Activated naive CD8-positive, alpha-beta T cell treated with anti-CD3 and anti-CD28 coated beads, Interleukin-2, amount 50 U/mL, for 24 hours (primary cell): ENCODE measurements around the gene ANKRD23.

Source experiments
- ATAC-seq: fragments of 150-1000 bp; cut with Tn5 transposase; one replicate; pipeline ENCODE4 v1.10.0; 2021
- DNase-seq: peaks from one replicate; pipeline ENCODE4 v3.0.0; 2021
- H3K27ac Mint-ChIP-seq: one replicate; pipeline ENCODE4 v1.8.0; 2021; ENCODE audit warnings: mild to moderate bottlenecking, mixed read lengths
- H3K27me3 Mint-ChIP-seq: one replicate; pipeline ENCODE4 v1.8.0; 2021; ENCODE audit warnings: mixed read lengths
- H3K36me3 Mint-ChIP-seq: one replicate; pipeline ENCODE4 v1.8.0; 2021; ENCODE audit warnings: low read depth, mixed read lengths
- H3K4me1 Mint-ChIP-seq: one replicate; pipeline ENCODE4 v1.8.0; 2021; ENCODE audit warnings: mixed read lengths
- H3K4me3 Mint-ChIP-seq: one replicate; pipeline ENCODE4 v1.8.0; 2021; ENCODE audit warnings: mild to moderate bottlenecking, moderate library complexity, mixed read lengths
- H3K9me3 Mint-ChIP-seq: one replicate; pipeline ENCODE4 v1.8.0; 2021; ENCODE audit warnings: mixed read lengths

The ANKRD23 gene

DNA sequence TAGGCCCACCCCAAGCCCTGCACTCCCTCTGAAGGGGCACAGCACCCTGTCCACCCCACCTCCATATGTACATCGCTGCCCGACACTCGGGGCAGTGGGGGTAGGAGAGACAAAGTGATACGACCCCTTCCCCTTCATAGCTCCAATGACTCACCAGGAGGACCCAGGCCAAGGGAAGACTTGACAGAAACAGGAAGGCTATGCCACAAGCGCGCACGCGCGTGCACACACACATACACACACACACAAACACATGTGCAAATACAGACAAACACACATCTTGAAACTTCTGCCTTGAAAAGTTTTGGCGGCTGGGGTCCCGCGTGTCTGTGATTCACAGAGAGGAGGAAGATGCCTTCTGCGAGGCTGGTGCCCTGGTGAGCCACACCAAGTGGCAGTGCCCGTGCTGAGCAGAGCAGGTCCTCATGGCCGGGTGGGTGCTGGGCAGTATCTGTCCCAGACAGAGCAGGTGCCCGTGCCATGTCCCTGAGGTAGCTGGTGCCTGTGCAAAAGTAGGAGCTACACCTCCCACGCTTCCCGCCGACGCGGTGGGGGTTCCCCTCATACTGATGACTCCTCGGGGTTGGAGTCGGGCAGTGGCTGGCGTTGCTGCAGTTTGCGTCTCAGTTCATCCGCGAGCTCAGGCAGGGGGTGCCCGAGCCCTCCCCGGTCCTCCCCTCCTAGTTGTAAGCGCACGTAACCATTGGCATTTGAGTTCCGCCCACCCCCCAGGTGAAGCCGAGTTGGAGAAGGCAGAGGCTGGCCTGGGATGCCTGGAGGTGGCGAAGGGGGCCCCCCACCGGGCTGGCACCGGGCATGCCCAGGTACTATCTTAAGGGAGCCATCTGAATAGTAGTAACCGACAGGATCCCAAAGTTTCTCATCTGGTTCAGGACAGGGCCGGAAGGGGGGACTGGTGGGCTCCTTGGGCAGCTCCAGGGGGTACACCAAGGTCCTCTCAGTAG lies 16.5 kb upstream of the ANKRD23 start:
- DNase-seq: peak; percentile 41
- H3K4me3 Mint-ChIP-seq: no peak overlapping the region
- H3K27me3 Mint-ChIP-seq: no peaks in the 10 kb centered on the region
- no peaks in the 10 kb centered on the region for H3K9me3 Mint-ChIP-seq
- no peak for ATAC-seq
- no peak overlapping the region for H3K27ac Mint-ChIP-seq
- H3K36me3 Mint-ChIP-seq: peaks cover 4% of the 10 kb centered on the region
- peaks cover 27% of the 10 kb centered on the region for H3K4me1 Mint-ChIP-seq

DNA sequence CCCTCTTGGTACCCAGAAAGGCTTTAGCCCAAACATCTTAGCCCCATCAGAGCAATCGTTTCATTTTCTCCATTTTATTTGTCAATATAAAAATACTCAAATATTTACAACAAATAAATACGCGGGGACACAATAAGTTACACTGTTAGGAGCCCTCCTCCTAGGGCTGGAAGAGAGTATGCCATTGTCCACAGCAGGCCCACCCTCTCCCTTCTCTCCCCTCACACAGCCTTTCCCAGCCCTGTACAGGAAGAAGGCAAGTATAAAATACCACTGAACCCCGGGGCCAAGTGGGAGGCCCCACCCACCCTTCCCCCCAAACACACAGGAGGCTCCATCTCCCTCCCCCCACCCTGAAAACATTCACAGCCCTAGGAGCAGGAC lies 15.9 kb upstream of the ANKRD23 start:
- peak overlapping the region; percentile 89 for H3K4me3 Mint-ChIP-seq
- DNase-seq (no peak), ATAC-seq (no peak)
- no peak overlapping the region for H3K27ac Mint-ChIP-seq
- peaks cover 31% of the 10 kb centered on the region for H3K4me1 Mint-ChIP-seq
- H3K36me3 Mint-ChIP-seq: peaks cover 4% of the 10 kb centered on the region
- H3K27me3 Mint-ChIP-seq: no peaks in the 10 kb centered on the region
- no peaks in the 10 kb centered on the region for H3K9me3 Mint-ChIP-seq

DNA sequence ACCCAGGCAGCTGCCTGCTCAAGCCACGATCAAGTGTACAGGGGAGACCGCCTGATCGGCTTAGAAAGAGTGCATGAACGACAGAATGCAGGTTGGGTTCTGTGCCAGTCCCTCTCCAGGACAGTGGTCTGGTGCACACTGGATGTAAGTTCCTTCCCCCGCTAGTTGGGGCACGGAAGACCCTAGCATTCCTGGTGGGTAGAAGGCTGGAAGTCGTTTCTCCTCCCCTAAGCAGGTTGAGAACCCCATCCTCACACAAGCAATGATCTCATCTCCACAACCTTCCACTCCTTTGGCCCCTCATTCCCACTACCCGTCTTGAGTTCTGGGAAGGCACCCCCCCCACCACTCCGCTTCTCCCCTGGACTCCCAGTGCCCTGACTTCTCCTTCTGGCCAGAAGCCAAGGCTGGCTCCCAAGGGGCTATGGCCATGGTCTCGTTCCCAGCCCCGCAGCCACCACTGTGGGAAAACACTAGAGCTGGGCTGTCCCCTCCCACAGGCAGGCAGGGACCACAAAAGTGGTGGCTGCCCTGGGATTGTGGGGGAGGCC lies 15.4 kb upstream of the ANKRD23 start:
- H3K4me1 Mint-ChIP-seq: peaks cover 31% of the 10 kb centered on the region

DNA sequence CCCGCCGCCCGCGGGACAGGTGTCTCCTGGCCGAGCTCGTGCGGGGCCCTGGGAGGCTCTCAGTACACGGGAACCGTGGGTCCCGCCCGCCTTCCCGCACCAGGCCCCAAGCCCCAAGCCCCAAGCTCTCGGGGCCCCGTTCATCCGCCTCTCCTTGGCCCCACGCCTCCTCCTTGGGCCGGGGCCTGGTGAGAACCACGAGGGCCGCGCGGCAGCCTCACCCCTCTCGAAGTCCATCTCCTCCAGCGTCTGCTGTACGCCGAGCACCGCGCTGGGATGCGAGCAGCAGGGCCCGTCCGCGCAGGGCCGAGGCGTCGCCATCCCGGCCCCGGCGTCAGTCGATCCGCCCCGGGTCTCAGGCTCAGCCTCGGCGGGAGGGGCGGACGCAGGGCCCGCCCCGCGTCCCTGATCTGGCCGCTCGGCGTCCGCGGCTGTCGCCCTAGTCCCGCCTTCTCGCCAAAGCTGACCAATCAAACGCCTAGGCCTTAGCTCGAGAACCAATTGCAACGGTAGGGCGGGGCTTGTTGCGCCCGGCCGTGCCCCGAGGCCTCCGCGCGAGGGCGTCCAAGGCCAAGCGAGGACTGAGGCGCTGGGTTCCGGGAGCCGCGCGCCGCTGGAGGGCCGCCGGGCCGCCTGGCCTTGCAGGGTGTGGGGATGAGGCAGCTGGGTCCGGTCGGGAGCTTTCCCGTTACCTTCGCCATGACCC lies 14.0 kb upstream of the ANKRD23 start, which contains the start of gene ANKRD39:
TSS of gene ANKRD39 (minus strand) at position 350 of the 706 bp plus-strand sequence. CDS start at position 321, 29 bp downstream.
- H3K27ac Mint-ChIP-seq: peak within 1 kb of the TSS; percentile 81
- H3K36me3 Mint-ChIP-seq: peaks cover 9% of the 10 kb centered on the region
- peak within 1 kb of the TSS; percentile 89 for H3K4me3 Mint-ChIP-seq
- H3K9me3 Mint-ChIP-seq: no peaks in the 10 kb centered on the region
- peaks cover 31% of the 10 kb centered on the region for H3K4me1 Mint-ChIP-seq
- ATAC-seq (peak; percentile 95), DNase-seq (peak; percentile 98)
- H3K27me3 Mint-ChIP-seq: no peaks in the 10 kb centered on the region

More for the DNA sequence above, 15.4 kb upstream of the ANKRD23 start:
- Mint-ChIP-seq H3K36me3 (peaks cover 4% of the 10 kb centered on the region), H3K27ac (peak overlapping the region; percentile 42), H3K27me3 (no peaks in the 10 kb centered on the region), H3K4me3 (peak overlapping the region; percentile 89), H3K9me3 (no peaks in the 10 kb centered on the region)
- no peak for DNase-seq
- no peak for ATAC-seq

DNA sequence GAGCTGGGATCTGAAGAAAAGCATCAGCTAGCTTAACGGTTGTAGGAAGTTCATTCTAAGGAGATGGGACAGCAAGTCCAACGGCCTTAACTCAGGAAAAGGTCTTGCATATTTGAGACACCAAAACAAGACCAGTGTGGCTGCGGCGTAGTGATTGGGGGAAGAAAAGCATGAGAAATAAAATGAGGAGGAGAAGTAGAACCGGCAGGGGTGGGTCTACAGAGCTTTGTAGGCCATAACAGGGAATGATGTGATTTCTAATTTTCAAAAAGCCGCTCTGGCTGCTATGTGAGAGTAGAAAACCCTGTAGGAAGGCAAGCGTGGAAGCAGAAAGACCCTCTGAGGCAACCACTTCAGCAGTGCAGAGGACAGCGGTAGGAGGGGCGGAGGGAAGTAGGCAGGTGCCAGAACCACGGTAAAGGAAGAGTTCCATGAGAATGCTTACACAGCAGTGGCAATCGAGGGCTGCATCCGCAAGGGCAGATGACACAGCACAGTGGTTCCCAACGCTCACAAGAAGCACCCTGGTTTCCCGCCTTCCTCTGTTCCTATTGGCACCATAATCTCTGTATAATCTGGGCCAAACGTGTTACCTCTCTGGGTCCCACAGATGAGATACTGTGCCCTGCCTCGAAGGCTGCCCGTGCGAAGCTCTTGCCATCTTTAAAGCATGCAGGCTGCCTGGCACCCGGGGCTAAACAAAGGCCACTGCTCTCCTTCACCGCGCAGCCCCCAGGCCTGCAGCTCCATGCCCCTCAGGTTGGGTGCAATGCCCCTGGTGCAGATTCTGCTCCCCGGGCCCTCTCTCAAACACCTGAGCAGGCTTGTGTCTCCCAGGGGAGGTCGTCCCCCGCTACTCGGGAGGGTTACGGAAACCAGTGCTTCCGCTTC lies 13.2 kb upstream of the ANKRD23 start:
- no peaks in the 10 kb centered on the region for H3K9me3 Mint-ChIP-seq
- no peaks in the 10 kb centered on the region for H3K27me3 Mint-ChIP-seq
- DNase-seq (peak; percentile 34), ATAC-seq (no peak)
- H3K36me3 Mint-ChIP-seq: peaks cover 7% of the 10 kb centered on the region
- H3K4me1 Mint-ChIP-seq: peaks cover 31% of the 10 kb centered on the region
- peak overlapping the region; percentile 78 for H3K27ac Mint-ChIP-seq
- peak overlapping the region; percentile 89 for H3K4me3 Mint-ChIP-seq

DNA sequence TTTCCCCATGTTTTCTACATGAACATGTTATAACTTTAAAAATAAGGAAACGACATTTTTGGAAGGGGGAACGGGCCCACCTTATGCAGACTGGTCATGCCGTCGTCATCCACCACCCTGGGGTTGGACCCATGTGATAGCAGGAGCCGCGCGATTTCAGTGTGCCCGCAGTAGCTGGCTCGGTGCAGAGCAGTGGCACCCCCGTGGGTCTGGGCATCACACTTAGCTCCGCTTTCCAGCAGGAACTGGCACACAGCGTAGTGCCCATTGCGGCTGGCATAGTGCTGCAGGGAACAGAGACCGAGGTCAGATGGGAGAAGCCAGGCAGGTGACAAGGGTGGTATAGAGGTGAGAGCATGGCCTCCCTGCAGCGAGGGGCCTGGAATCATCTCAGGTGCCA lies 9.5 kb upstream of the ANKRD23 start:
- DNase-seq: no peak
- H3K27ac Mint-ChIP-seq: no peak overlapping the region
- no peak for ATAC-seq
- H3K9me3 Mint-ChIP-seq: no peaks in the 10 kb centered on the region
- no peaks in the 10 kb centered on the region for H3K27me3 Mint-ChIP-seq
- H3K4me1 Mint-ChIP-seq: peaks cover 13% of the 10 kb centered on the region
- H3K4me3 Mint-ChIP-seq: no peak overlapping the region
- H3K36me3 Mint-ChIP-seq: peaks cover 13% of the 10 kb centered on the region

DNA sequence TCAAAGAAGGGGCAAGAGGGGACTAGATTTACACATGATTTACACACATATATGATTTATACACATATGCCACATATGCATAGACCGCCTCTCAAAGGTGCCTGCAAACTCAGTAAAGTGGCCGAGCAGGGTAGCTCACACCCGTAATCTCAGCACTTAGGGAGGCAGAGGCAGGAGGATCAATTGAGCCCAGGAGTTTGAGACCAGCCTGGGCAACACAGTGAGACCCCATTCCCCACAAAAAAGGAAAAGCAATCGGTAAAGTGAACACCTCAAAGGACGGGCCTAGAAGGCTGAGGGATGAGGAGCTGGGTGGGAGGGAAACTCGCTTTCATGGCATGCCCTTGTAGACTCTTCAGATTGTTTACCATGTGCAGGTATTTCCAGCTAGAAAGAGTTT lies 8.8 kb upstream of the ANKRD23 start:
- H3K9me3 Mint-ChIP-seq: no peaks in the 10 kb centered on the region
- H3K4me3 Mint-ChIP-seq: no peak overlapping the region
- ATAC-seq (no peak), DNase-seq (no peak)
- H3K36me3 Mint-ChIP-seq: peaks cover 15% of the 10 kb centered on the region
- no peaks in the 10 kb centered on the region for H3K27me3 Mint-ChIP-seq
- peaks cover 13% of the 10 kb centered on the region for H3K4me1 Mint-ChIP-seq
- no peak overlapping the region for H3K27ac Mint-ChIP-seq

DNA sequence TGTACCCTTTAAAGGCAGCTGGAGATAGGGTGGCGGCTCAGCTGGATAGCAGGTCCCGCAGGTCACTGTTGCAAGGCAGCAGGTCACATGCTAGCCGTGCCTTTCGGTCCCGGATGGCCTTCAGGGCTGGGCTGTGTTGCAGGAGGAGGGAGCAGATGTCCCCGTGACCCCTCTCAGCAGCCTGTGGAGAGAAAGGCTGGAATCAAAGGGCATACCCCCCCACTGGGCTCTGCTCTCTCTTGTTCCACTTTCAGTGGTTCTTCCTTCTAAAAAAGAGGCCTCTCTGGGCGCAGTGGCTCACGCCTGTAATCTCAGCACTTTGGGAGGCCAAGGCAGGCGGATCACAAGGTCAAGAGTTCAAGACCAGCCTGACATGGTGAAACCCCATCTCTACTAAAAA lies 4.4 kb upstream of the ANKRD23 start:
- H3K27ac Mint-ChIP-seq: no peak overlapping the region

DNA sequence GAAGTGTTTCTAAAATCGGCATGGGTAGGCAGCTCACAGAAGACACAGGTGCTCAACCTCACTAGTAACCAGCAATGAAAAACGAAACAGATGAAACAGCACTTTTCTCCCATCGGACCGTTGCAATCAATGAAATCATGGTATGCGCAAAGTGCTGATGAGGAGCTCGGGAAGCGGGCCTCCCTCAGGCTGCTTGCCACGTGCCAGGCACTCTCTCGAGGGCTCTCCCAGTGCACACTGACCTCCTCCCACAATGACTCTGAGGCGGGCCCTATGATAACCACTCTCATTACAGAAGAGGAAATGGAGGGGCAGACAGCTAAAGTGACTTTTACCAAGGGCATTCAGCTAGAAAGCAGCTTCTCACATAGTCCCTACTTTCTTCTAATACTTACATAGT lies 3.8 kb upstream of the ANKRD23 start:
- H3K4me1 Mint-ChIP-seq: no peaks in the 10 kb centered on the region
- no peak for ATAC-seq
- H3K36me3 Mint-ChIP-seq: peaks cover 12% of the 10 kb centered on the region
- H3K27ac Mint-ChIP-seq: no peak overlapping the region
- DNase-seq: no peak
- no peaks in the 10 kb centered on the region for H3K27me3 Mint-ChIP-seq
- H3K9me3 Mint-ChIP-seq: no peaks in the 10 kb centered on the region
- H3K4me3 Mint-ChIP-seq: no peak overlapping the region

More for the DNA sequence above, 4.4 kb upstream of the ANKRD23 start:
- no peaks in the 10 kb centered on the region for H3K9me3 Mint-ChIP-seq
- H3K4me1 Mint-ChIP-seq: no peaks in the 10 kb centered on the region
- peaks cover 17% of the 10 kb centered on the region for H3K36me3 Mint-ChIP-seq
- ATAC-seq (no peak), DNase-seq (no peak)
- H3K4me3 Mint-ChIP-seq: no peak overlapping the region
- no peaks in the 10 kb centered on the region for H3K27me3 Mint-ChIP-seq

DNA sequence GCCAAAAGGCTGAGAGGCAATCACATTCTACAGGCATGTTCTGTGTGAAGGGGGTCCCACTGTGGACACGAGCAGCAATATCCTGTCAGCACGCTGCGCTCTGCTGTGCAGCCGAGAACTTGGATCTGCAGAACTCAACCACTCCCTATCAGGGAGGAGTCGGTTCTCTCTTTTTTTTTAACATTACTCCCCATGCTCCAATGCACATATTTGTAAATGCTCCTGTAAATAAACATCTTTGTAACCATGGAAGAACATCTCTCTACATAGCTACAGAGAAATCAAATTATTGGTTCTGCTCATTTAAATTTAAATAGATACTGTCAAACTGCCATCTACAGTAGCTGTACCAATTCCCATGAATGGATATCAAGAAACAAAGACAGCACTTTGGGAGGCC lies 3.0 kb upstream of the ANKRD23 start:
- DNase-seq (no peak), ATAC-seq (no peak)
- H3K4me1 Mint-ChIP-seq: no peaks in the 10 kb centered on the region
- no peaks in the 10 kb centered on the region for H3K27me3 Mint-ChIP-seq
- H3K9me3 Mint-ChIP-seq: no peaks in the 10 kb centered on the region
- H3K4me3 Mint-ChIP-seq: no peak overlapping the region
- no peak overlapping the region for H3K27ac Mint-ChIP-seq
- peaks cover 12% of the 10 kb centered on the region for H3K36me3 Mint-ChIP-seq

DNA sequence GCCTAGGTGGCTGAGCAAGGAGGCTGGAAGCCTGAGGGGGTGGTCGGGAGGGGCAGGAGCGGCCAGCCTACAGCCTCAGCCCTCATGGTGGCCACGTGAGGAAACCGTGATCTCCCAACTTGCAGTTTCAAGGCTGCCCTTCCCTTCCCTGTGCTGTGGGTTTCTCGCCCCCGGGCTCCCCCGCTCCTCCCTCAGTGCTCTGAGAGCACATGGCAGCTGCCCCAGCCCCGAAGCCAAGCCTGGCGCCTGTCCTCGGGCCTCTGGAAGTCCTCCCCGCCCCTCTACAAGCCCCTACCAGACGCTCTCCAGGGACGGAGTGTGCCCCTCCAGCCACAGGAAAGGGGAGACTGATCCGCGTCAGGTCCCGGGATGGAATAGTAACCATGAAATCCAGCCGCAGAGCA lies 586 bp upstream of the ANKRD23 start:
- Mint-ChIP-seq H3K9me3 (no peaks in the 10 kb centered on the region), H3K36me3 (peaks cover 9% of the 10 kb centered on the region), H3K27ac (no peak overlapping the region), H3K27me3 (no peaks in the 10 kb centered on the region), H3K4me1 (peaks cover 8% of the 10 kb centered on the region), H3K4me3 (no peak overlapping the region)
- no peak for ATAC-seq
- DNase-seq: no peak

DNA sequence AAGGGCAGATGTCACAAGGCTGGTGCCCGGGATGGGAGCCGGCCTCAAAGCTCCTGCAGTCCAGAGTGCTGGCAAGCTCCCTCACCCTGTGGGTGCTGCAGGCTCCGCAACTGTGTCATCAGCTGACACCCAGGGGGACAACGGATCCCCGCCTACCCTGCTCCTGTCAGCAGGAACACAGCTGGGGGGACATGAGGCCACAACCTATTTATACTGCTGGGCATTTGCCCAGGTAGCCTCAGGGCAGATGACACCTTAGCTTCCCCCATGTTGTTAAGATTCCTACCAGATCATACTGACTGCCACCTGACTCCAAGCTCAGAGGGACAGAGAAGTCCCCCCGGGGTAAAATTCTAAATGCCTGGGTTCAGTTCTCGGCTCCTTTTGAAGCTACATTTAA lies 1.2 kb downstream of the ANKRD23 start:
- H3K9me3 Mint-ChIP-seq: no peaks in the 10 kb centered on the region
- H3K36me3 Mint-ChIP-seq: peaks cover 7% of the 10 kb centered on the region
- ATAC-seq (no peak), DNase-seq (no peak)
- no peaks in the 10 kb centered on the region for H3K27me3 Mint-ChIP-seq
- H3K4me1 Mint-ChIP-seq: peaks cover 10% of the 10 kb centered on the region
- H3K4me3 Mint-ChIP-seq: no peak overlapping the region
- no peak overlapping the region for H3K27ac Mint-ChIP-seq

DNA sequence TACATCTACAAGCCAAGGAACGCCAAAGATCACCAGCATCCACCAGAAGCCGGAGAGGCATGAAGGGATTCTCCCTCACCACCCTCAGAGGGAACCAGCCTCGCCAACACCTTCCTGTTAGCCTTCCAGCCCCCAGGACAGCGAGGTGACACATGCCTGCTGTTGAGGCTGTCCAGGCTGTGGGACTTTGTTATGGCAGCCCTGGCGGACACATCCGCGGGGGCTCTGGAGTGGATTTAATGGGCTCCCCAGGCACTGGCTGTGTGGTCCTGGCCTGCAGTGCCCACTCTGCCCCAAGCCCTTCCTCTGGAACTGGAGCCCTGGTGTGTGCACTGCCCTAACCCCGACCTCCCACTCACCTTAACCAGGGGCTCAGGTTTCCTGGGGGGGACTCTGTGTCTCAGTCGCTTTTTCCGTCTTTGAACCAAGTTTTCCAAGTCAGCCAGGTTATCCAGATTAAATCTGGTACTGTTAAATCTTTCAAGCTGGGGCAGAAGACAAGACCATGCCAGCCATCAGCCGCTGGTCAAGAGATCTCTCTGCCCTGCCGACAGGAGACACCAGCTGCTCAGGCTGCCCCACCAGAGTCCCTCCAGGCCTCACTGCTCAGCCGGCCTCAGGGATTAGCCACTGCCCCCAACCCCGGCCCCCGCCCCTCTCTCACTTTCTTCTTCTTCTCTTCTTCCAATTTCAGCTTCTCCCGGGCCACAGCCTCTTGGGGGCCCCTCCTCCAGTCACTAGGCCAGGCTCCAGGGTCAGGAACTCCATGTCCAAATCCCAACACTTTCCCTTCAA lies 1.9 kb downstream of the ANKRD23 start:
- no peaks in the 10 kb centered on the region for H3K27me3 Mint-ChIP-seq
- H3K36me3 Mint-ChIP-seq: peaks cover 7% of the 10 kb centered on the region
- no peaks in the 10 kb centered on the region for H3K9me3 Mint-ChIP-seq
- peaks cover 10% of the 10 kb centered on the region for H3K4me1 Mint-ChIP-seq
- H3K4me3 Mint-ChIP-seq: no peak overlapping the region
- no peak overlapping the region for H3K27ac Mint-ChIP-seq
- DNase-seq (no peak), ATAC-seq (no peak)
